K562 (cell line): Measurements from ENCODE around the gene SIT1. TPM values are rescaled to one million over a fixed set of nuclear protein-coding genes. Genes with fewer than 3 reads are reported as not detected.
A peak's percentile ranks its signal among the peaks of the same experiment; 100 is the strongest.

Experiments
- BACH1 ChIP-seq: fragments of 200-800 bp; sonication (Bioruptor generic); IDR thresholded peaks from 2 replicates; pipeline ENCODE4 v1.6.1; 2016; ENCODE audit warnings: missing genetic modification characterization, missing compliant biosample characterization
- CREB1 ChIP-seq, 2 experiments: sonication (generic) in 1 of 2; formaldehyde crosslinking in 1 of 2; IDR thresholded peaks; 2 replicates each; pipeline versions ENCODE4 v1.6.1 to v1.8.0; 2012 to 2022; ENCODE audit warnings: inconsistent platforms in 1 of 2, mild to moderate bottlenecking in 1 of 2, missing genetic modification reagents in 1 of 2, moderate library complexity in 1 of 2
- DNMT1 ChIP-seq: fragments of 450-650 bp; IDR thresholded peaks from 2 replicates; pipeline ENCODE4 v1.6.1; 2016; ENCODE audit warnings: antibody characterized with exemption, mild to moderate bottlenecking
- GATAD2B ChIP-seq: fragments of 450-650 bp; IDR thresholded peaks from 2 replicates; pipeline ENCODE4 v1.6.1; 2017; ENCODE audit warnings: mild to moderate bottlenecking, borderline replicate concordance
- HDAC6 ChIP-seq: IDR thresholded peaks from 2 replicates; pipeline ENCODE4 v1.6.1; 2012; ENCODE audit warnings: low read depth, mild to moderate bottlenecking, control low read depth, inconsistent platforms, low read length, moderate library complexity
- L3MBTL2 ChIP-seq: fragments of 450-650 bp; IDR thresholded peaks from 2 replicates; pipeline ENCODE4 v1.6.1; 2016; ENCODE audit warnings: mild to moderate bottlenecking, moderate library complexity
- MTA3 ChIP-seq: fragments of 450-650 bp; formaldehyde crosslinking; IDR thresholded peaks from 2 replicates; pipeline ENCODE4 v1.6.1; 2017; ENCODE audit warnings: mild to moderate bottlenecking, borderline replicate concordance
- MXI1 ChIP-seq: IDR thresholded peaks from 2 replicates; pipeline ENCODE4 v1.6.1; 2011; ENCODE audit warnings: low read depth, mild to moderate bottlenecking, improper control_type of control experiment, low read length
- NCOA6 ChIP-seq: fragments of 450-650 bp; IDR thresholded peaks from 2 replicates; pipeline ENCODE4 v1.6.1; 2017; ENCODE audit warnings: mild to moderate bottlenecking
- NELFE ChIP-seq: IDR thresholded peaks from 2 replicates; pipeline ENCODE4 v1.6.1; 2011; ENCODE audit warnings: mild to moderate bottlenecking; ENCODE audit not compliant: insufficient read depth, insufficient read length
- NR2F6 ChIP-seq: fragments of 450-650 bp; formaldehyde crosslinking; IDR thresholded peaks from 2 replicates; pipeline ENCODE4 v1.4.0; 2020; ENCODE audit warnings: mild to moderate bottlenecking
- NR4A1 ChIP-seq, 2 experiments: fragments of 250-450 bp in 1 of 2; fragments of 450-650 bp in 1 of 2; sonication (Bioruptor Pico) in 1 of 2; IDR thresholded peaks; 2 replicates each; pipeline versions ENCODE4 v1.4.0 to v1.6.1; 2016 to 2020; ENCODE audit warnings: mild to moderate bottlenecking in 2 of 2, missing compliant biosample characterization in 1 of 2, missing genetic modification characterization in 1 of 2, moderate library complexity in 1 of 2
- PHB2 ChIP-seq: fragments of 450-650 bp; IDR thresholded peaks from 2 replicates; pipeline ENCODE4 v1.6.1; 2017; ENCODE audit warnings: low read depth
- PML ChIP-seq: IDR thresholded peaks from 2 replicates; pipeline ENCODE4 v1.6.1; 2012; ENCODE audit warnings: low read length, inconsistent platforms
- RBFOX2 ChIP-seq: fragments of 200-400 bp; formaldehyde crosslinking; IDR thresholded peaks from 2 replicates; pipeline ENCODE4 v1.6.1; 2017; ENCODE audit warnings: low read depth, mild to moderate bottlenecking, low read length, moderate library complexity
- RNF2 ChIP-seq: sonication (generic); IDR thresholded peaks from 2 replicates; pipeline ENCODE4 v1.6.1; 2016
- SIRT6 ChIP-seq: IDR thresholded peaks from one replicate; pipeline ENCODE4 v1.6.1; 2012; ENCODE audit warnings: low read depth, mild to moderate bottlenecking, control low read depth, inconsistent platforms, low read length, moderate library complexity
- WHSC1 ChIP-seq: IDR thresholded peaks from one replicate; pipeline ENCODE4 v1.6.1; 2012; ENCODE audit warnings: low read length, control low read depth, inconsistent platforms
- ZBED1 ChIP-seq: IDR thresholded peaks from 2 replicates; pipeline ENCODE4 v1.6.1; 2014
- ZNF184 ChIP-seq: sonication (generic); formaldehyde crosslinking; IDR thresholded peaks from 2 replicates; pipeline ENCODE4 v1.5.0; 2020; ENCODE audit warnings: missing genetic modification reagents
- ZNF280B ChIP-seq: fragments of 250-450 bp; sonication (Bioruptor Pico); IDR thresholded peaks from 2 replicates; pipeline ENCODE4 v1.5.1; 2021; ENCODE audit warnings: mild to moderate bottlenecking
- ZZZ3 ChIP-seq: fragments of 450-650 bp; IDR thresholded peaks from 2 replicates; pipeline ENCODE4 v1.6.1; 2016; ENCODE audit warnings: antibody characterized with exemption, mild to moderate bottlenecking, moderate library complexity
- polyA plus RNA-seq, 8 experiments: library from polyadenylated mRNA; depleted of rRNA in 4 of 8; stranded (reverse) in 5 of 8; unstranded in 3 of 8; fragments of >200 nt; fragmentation: Nextera tagmentation in 2 of 8; fragmentation: Illumina TruSeq in 1 of 8; extraction: Ambion mirVana in 2 of 8; extraction: Trizol in 1 of 8; gene quantifications; 2 replicates each; pipeline versions ENCODE4 v1.2.1 to v1.2.3, GENCODE V29; 2011 to 2014; ENCODE audit warnings: inconsistent platforms in 1 of 8, missing spikeins in 1 of 8
- total RNA-seq, 7 experiments: library from RNA; depleted of rRNA in 6 of 7; stranded (reverse); fragments of >200 nt in 6 of 7; fragmentation: Illumina TruSeq in 2 of 7; extraction: Trizol in 2 of 7; gene quantifications; 2 replicates each; pipeline versions ENCODE4 v1.2.1 to v1.2.3, GENCODE V29; 2011 to 2021; ENCODE audit warnings: low replicate concordance in 1 of 7
- TF ChIP-seq, protein P1 (sequence below): conservative IDR thresholded peaks from 2 replicates; pipeline ENCODE4 v1.6.1; 2011; ENCODE audit warnings: low read depth, mild to moderate bottlenecking, low read length; ENCODE audit not compliant: control insufficient read depth
- TF ChIP-seq, protein P2 (sequence below): fragments of 150-350 bp; conservative IDR thresholded peaks from 2 replicates; pipeline ENCODE4 v1.6.1; 2014; ENCODE audit warnings: low read length
- TF ChIP-seq, protein P3 (sequence below): fragments of 450-650 bp; conservative IDR thresholded peaks from 2 replicates; pipeline ENCODE4 v1.6.1; 2016; ENCODE audit warnings: missing genetic modification characterization, low read depth, mild to moderate bottlenecking, missing compliant biosample characterization, moderate library complexity

Gene SIT1
- total and polyA plus RNA-seq, 9 of the 15 experiments (the other 6 are each of a cell fraction or from before 2014, with no cell fraction given): not detected

GRCh38 chr9:35603986-35604577 is 46.6 kb downstream of the SIT1 start (continued):
- TF ChIP-seq, protein P1, sequence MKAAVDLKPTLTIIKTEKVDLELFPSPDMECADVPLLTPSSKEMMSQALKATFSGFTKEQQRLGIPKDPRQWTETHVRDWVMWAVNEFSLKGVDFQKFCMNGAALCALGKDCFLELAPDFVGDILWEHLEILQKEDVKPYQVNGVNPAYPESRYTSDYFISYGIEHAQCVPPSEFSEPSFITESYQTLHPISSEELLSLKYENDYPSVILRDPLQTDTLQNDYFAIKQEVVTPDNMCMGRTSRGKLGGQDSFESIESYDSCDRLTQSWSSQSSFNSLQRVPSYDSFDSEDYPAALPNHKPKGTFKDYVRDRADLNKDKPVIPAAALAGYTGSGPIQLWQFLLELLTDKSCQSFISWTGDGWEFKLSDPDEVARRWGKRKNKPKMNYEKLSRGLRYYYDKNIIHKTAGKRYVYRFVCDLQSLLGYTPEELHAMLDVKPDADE: no peak
- TF ChIP-seq ZZZ3 (no peak), MXI1 (no peak), L3MBTL2 (peak; percentile 93), BACH1 (tag) (no peak), ZBED1 (no peak; the same call in 1 of the 2 replicates), NR2F6 (CRISPR knock-in tag) (no peak), WHSC1 (no peak), DNMT1 (no peak), NR4A1 (CRISPR knock-in tag; IDR thresholded peaks at IDR 0.05) (no peak), NR4A1 (tag; IDR thresholded peaks at IDR 0.05) (no peak), NELFE (no peak), GATAD2B (no peak), ZNF280B (CRISPR knock-in tag) (no peak), RNF2 (0 out of 2 replicates have a peak, but pooled peaks have one; percentile 7), RBFOX2 (peak; percentile 78), HDAC6 (no peak), ZNF184 (CRISPR knock-in tag) (no peak), CREB1 (IDR thresholded peaks at IDR 0.05) (peak; percentile 73), CREB1 (CRISPR knock-in tag; IDR thresholded peaks at IDR 0.05) (peak; percentile 84), PML (no peak), SIRT6 (no peak), PHB2 (no peak), MTA3 (peak; percentile 92), NCOA6 (no peak)
- TF ChIP-seq, protein P2, sequence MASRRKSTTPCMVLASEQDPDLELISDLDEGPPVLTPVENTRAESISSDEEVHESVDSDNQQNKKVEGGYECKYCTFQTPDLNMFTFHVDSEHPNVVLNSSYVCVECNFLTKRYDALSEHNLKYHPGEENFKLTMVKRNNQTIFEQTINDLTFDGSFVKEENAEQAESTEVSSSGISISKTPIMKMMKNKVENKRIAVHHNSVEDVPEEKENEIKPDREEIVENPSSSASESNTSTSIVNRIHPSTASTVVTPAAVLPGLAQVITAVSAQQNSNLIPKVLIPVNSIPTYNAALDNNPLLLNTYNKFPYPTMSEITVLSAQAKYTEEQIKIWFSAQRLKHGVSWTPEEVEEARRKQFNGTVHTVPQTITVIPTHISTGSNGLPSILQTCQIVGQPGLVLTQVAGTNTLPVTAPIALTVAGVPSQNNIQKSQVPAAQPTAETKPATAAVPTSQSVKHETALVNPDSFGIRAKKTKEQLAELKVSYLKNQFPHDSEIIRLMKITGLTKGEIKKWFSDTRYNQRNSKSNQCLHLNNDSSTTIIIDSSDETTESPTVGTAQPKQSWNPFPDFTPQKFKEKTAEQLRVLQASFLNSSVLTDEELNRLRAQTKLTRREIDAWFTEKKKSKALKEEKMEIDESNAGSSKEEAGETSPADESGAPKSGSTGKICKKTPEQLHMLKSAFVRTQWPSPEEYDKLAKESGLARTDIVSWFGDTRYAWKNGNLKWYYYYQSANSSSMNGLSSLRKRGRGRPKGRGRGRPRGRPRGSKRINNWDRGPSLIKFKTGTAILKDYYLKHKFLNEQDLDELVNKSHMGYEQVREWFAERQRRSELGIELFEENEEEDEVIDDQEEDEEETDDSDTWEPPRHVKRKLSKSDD: no peak
- TF ChIP-seq, protein P3, sequence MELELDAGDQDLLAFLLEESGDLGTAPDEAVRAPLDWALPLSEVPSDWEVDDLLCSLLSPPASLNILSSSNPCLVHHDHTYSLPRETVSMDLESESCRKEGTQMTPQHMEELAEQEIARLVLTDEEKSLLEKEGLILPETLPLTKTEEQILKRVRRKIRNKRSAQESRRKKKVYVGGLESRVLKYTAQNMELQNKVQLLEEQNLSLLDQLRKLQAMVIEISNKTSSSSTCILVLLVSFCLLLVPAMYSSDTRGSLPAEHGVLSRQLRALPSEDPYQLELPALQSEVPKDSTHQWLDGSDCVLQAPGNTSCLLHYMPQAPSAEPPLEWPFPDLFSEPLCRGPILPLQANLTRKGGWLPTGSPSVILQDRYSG (tag): no peak
